HG02571 (cell line): ENCODE measurements around the gene SSTR5.

ENCODE experiments used
- ATAC-seq: cut with Tn5 transposase; IDR thresholded peaks from one replicate; pipeline ENCODE4 v1.9.1; 2021; ENCODE audit warnings: mild to moderate bottlenecking, moderate library complexity; ENCODE audit not compliant: unreplicated experiment

The SSTR5 gene

GRCh38 chr16:1038932-1039331, 33.6 kb upstream of the SSTR5 start:
- ATAC-seq: no peak

- no peak for ATAC-seq
Measured at GRCh38 chr16:1039762-1040161, 32.8 kb upstream of the SSTR5 start.

- ATAC-seq: no peak
Measured at GRCh38 chr16:1040346-1040745, 32.2 kb upstream of the SSTR5 start.

GRCh38 chr16:1042049-1042744, 30.4 kb upstream of the SSTR5 start:
- ATAC-seq: no peak

GRCh38 chr16:1042866-1043265, 29.7 kb upstream of the SSTR5 start:
- ATAC-seq: no peak

GRCh38 chr16:1043881-1044451, 28.6 kb upstream of the SSTR5 start:
- no peak for ATAC-seq

GRCh38 chr16:1044460-1045309, 27.9 kb upstream of the SSTR5 start:
- no peak for ATAC-seq

GRCh38 chr16:1045310-1045992, 27.1 kb upstream of the SSTR5 start:
- no peak for ATAC-seq

GRCh38 chr16:1045993-1046911, 26.3 kb upstream of the SSTR5 start:
- no peak for ATAC-seq

GRCh38 chr16:1047123-1047522, 25.4 kb upstream of the SSTR5 start:
- ATAC-seq: no peak

GRCh38 chr16:1047801-1048200, 24.7 kb upstream of the SSTR5 start:
- ATAC-seq: no peak

GRCh38 chr16:1048442-1049112, 24.0 kb upstream of the SSTR5 start:
- no peak for ATAC-seq

GRCh38 chr16:1049113-1049975, 23.2 kb upstream of the SSTR5 start:
- ATAC-seq: no peak

- ATAC-seq: no peak
Measured at GRCh38 chr16:1049976-1050247, 22.6 kb upstream of the SSTR5 start.

- ATAC-seq: no peak
Measured at GRCh38 chr16:1050516-1050915, 22.0 kb upstream of the SSTR5 start.

GRCh38 chr16:1050921-1051320, 21.6 kb upstream of the SSTR5 start:
- ATAC-seq: no peak

GRCh38 chr16:1051446-1051845, 21.1 kb upstream of the SSTR5 start:
- no peak for ATAC-seq

GRCh38 chr16:1052721-1053120, 19.8 kb upstream of the SSTR5 start:
- ATAC-seq: no peak

GRCh38 chr16:1053121-1053521, 19.4 kb upstream of the SSTR5 start:
- no peak for ATAC-seq
